ENCODE data around the gene GRK4. TPM values are rescaled to one million over a fixed set of nuclear protein-coding genes. Genes with fewer than 3 reads are reported as not detected.

The GRK4 gene
- total RNA-seq, 4 donors from 2014 or later: 1.0 to 9.4 (median 6.0) TPM; not detected in 1

DNA sequence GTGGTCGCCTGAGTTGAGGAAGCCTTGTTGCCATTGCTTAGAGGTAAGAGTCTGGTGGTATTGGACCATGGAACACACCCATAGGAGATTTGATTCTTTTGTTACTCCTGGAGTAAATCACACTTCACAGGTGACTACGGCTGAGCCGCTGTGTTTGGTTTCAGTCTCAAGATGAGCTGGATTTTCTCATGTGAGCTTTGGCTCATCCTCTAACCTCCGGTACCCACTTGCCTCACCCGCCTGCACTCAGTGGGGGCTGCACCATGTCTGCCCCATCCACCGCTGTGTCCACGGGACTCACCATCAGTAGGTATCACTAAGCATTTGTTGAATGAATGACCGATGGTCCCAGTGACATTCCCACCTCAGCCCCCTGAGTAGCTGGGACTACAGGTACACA is 58.3 kb downstream of the GRK4 start:
- Histone ChIP-seq H3K27me3 (no peaks in the 10 kb centered on the region), H3K4me1 (no peaks in the 10 kb centered on the region), H3K9me3 (no peaks in the 10 kb centered on the region), H3K36me3 (no peaks in the 10 kb centered on the region), H3K27ac (no peak overlapping the region), H3K4me3 (no peak overlapping the region)
- intact Hi-C loops (cut with DNase I; ENCODE audit: low total_unique reads): no loop called here
- TF ChIP-seq, protein P1, sequence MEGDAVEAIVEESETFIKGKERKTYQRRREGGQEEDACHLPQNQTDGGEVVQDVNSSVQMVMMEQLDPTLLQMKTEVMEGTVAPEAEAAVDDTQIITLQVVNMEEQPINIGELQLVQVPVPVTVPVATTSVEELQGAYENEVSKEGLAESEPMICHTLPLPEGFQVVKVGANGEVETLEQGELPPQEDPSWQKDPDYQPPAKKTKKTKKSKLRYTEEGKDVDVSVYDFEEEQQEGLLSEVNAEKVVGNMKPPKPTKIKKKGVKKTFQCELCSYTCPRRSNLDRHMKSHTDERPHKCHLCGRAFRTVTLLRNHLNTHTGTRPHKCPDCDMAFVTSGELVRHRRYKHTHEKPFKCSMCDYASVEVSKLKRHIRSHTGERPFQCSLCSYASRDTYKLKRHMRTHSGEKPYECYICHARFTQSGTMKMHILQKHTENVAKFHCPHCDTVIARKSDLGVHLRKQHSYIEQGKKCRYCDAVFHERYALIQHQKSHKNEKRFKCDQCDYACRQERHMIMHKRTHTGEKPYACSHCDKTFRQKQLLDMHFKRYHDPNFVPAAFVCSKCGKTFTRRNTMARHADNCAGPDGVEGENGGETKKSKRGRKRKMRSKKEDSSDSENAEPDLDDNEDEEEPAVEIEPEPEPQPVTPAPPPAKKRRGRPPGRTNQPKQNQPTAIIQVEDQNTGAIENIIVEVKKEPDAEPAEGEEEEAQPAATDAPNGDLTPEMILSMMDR (IDR thresholded peaks at IDR 0.05): no peak
- no peak for TF ChIP-seq POLR2A (IDR thresholded peaks at IDR 0.05)
- DNase-seq: no peak

DNA sequence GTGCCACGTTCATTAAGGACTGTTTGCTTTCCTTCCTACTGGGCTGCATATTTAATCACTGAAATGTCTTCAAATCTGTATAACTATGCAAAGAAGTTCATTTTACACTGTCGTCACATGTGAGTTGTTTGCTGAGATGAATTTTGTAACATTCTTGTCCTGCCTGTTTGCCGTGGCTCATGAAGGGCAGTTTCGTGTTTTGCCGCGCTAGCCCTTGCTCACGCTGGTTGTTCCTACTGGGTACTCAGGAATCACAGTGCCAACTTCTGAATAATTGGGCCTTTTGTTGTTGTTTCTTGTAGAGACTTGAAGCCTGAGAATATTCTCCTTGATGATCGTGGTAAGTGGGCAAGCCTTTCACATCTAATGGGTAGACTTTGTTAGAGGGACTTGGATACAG is 58.7 kb downstream of the GRK4 start:
- Histone ChIP-seq H3K27me3 (no peaks in the 10 kb centered on the region), H3K4me3 (no peak overlapping the region), H3K27ac (no peak overlapping the region), H3K36me3 (no peaks in the 10 kb centered on the region), H3K9me3 (no peaks in the 10 kb centered on the region), H3K4me1 (no peaks in the 10 kb centered on the region)
- intact Hi-C loops (cut with DNase I; ENCODE audit: low total_unique reads): no loop called here
- DNase-seq: no peak
- TF ChIP-seq POLR2A (IDR thresholded peaks at IDR 0.05): no peak
- TF ChIP-seq, protein P1 (IDR thresholded peaks at IDR 0.05): no peak

DNA sequence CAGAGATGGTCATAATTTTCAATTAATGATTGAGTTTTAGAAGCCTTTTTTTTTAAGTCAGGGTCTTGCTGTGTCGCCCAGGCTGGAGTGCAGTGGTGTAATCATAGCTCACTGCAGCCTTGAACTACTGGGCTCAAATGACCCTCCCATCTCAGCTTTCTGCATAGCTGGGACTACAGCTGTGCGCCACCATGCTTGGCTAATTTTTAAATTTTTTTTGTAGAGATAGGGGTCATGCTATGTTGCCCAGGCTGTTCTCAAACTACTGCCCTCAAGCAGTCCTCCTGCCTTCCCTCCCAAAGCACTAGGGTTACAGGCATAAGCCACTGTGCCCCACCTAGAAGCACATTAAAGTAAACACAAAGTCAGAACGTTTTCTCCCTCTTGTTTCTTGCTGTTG is 59.3 kb downstream of the GRK4 start:
- Histone ChIP-seq H3K27ac (no peak overlapping the region), H3K27me3 (no peaks in the 10 kb centered on the region), H3K4me3 (no peak overlapping the region), H3K9me3 (no peaks in the 10 kb centered on the region), H3K4me1 (no peaks in the 10 kb centered on the region), H3K36me3 (no peaks in the 10 kb centered on the region)
- intact Hi-C loops (cut with DNase I; ENCODE audit: low total_unique reads): no loop called here
- no peak for DNase-seq
- TF ChIP-seq, protein P1 (IDR thresholded peaks at IDR 0.05): no peak
- TF ChIP-seq POLR2A (IDR thresholded peaks at IDR 0.05): no peak

DNA sequence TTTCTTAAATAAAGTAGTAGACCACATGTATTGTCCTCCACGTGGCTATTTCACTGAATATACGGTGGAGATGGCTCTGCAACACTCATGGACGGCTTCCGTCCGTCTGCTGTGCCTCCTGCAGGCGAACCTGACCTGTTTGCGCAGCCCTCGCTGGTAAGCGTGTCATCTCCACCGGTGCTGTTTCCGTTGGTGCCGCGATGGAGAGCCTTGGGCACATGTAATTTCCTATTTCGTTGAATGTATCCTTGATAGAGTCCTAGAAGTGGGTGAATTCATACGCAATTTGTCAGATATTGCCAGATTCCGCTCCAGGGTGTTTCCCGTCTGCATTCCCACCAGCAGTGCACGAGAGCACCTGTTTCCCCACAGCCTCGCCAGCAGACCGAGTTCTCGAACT is 62.5 kb downstream of the GRK4 start:
- Histone ChIP-seq H3K9me3 (no peaks in the 10 kb centered on the region), H3K36me3 (no peaks in the 10 kb centered on the region), H3K27ac (no peak overlapping the region), H3K27me3 (no peaks in the 10 kb centered on the region), H3K4me3 (no peak overlapping the region), H3K4me1 (no peaks in the 10 kb centered on the region)
- TF ChIP-seq, protein P1 (IDR thresholded peaks at IDR 0.05): no peak
- no peak for TF ChIP-seq POLR2A (IDR thresholded peaks at IDR 0.05)
- intact Hi-C loops (cut with DNase I; ENCODE audit: low total_unique reads): no loop called here
- DNase-seq: no peak

DNA sequence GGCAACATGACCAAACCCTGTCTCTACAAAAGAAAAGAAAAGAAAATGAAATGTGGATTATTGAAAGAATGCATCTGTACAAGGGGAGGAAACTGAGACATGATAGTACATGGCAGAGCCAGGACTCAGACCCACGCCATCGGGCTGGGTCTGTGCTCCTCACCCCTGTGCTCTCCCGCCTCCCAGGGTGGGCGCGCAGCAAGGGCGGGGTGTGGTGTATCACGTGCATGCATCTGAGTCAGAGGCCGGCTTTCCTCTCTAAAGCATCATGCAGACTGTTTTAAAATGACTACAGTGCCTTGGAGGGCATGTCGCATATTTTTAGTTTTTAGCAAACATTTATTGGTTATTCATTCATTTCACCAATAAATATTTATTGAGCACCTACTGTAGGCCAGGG is 63.2 kb downstream of the GRK4 start:
- no peak overlapping the region for H3K27ac ChIP-seq
- H3K4me3 ChIP-seq: no peak overlapping the region
- H3K36me3 ChIP-seq: no peaks in the 10 kb centered on the region
- no peaks in the 10 kb centered on the region for H3K27me3 ChIP-seq
- H3K9me3 ChIP-seq: no peaks in the 10 kb centered on the region
- DNase-seq: no peak
- intact Hi-C loops (cut with DNase I; ENCODE audit: low total_unique reads): no loop called here
- TF ChIP-seq, protein P1 (IDR thresholded peaks at IDR 0.05): no peak
- no peak for TF ChIP-seq POLR2A (IDR thresholded peaks at IDR 0.05)
- H3K4me1 ChIP-seq: no peaks in the 10 kb centered on the region
